Heart left ventricle (tissue), 16 donors: ENCODE measurements around the gene DIO3. TPM values are rescaled to one million over a fixed set of nuclear protein-coding genes. Genes with fewer than 3 reads are reported as not detected.

Experiments
- ATAC-seq, 4 donors: fragments of 200-7000 bp; cut with Tn5 transposase; one replicate each; pipeline ENCODE4 v1.9.1; 2020 to 2022; ENCODE audit warnings: moderate library complexity in 4 of 4, mild to moderate bottlenecking in 3 of 4, moderate number of reproducible peaks in 1 of 4
- DNase-seq, 5 donors: peaks; one replicate each; pipeline ENCODE4 v3.0.0-alpha.2; 2020
- H3K27ac ChIP-seq, 12 donors: fragments of 200-600 bp; sonication (generic) in 4 of 12; one replicate each; pipeline versions ENCODE4 v1.5.0 to v1.8.0; 2016 to 2022; ENCODE audit warnings: mild to moderate bottlenecking in 2 of 12
- H3K27me3 ChIP-seq, 9 donors: fragments of 200-600 bp; sonication (generic) in 2 of 9; one replicate each; pipeline versions ENCODE4 v1.5.1 to v1.8.0; 2016 to 2022; ENCODE audit warnings: mild to moderate bottlenecking in 3 of 9
- H3K36me3 ChIP-seq, 9 donors: fragments of 200-600 bp; sonication (generic) in 2 of 9; one replicate each; pipeline versions ENCODE4 v1.5.0 to v1.8.0; 2018 to 2022; ENCODE audit warnings: mild to moderate bottlenecking in 2 of 9
- H3K4me1 ChIP-seq, 12 donors: fragments of 200-600 bp; sonication (generic) in 4 of 12; one replicate each; pipeline versions ENCODE4 v1.5.0 to v1.8.0; 2016 to 2022; ENCODE audit warnings: mild to moderate bottlenecking in 3 of 12
- H3K4me3 ChIP-seq, 12 donors: fragments of 200-600 bp; sonication (generic) in 4 of 12; one replicate each; pipeline versions ENCODE4 v1.5.0 to v1.8.0; 2017 to 2022; ENCODE audit warnings: mild to moderate bottlenecking in 9 of 12, moderate library complexity in 4 of 12
- H3K9me3 ChIP-seq, 12 donors: fragments of 200-600 bp; sonication (generic) in 4 of 12; one replicate each; pipeline versions ENCODE4 v1.5.0 to v1.8.0; 2016 to 2022; ENCODE audit warnings: mild to moderate bottlenecking in 1 of 12
- CTCF ChIP-seq, 12 donors: fragments of 200-600 bp; sonication (generic) in 4 of 12; IDR thresholded peaks; one replicate each; pipeline versions ENCODE4 v1.5.0 to v1.8.0; 2018 to 2022; ENCODE audit warnings: antibody characterized with exemption in 12 of 12, mild to moderate bottlenecking in 5 of 12
- POLR2A ChIP-seq, 2 donors: fragments of 450-650 bp; IDR thresholded peaks; one replicate each; pipeline ENCODE4 v1.6.1; 2017; ENCODE audit warnings: antibody characterized with exemption in 2 of 2, mild to moderate bottlenecking in 2 of 2, moderate library complexity in 2 of 2
- WGBS, 4 donors: extraction: QIAGEN DNeasy Blood & Tissue Kit in 2 of 4; methylation state at CpG; one replicate each; pipeline versions ENCODE4 v1.1.5 to v1.1.7; 2013 to 2018; 5-methylcytosine and 5-hydroxymethylcytosine counted together
- intact Hi-C, 10 donors: fragments of 100-400 bp; cut with DNase I; formaldehyde crosslinking; loops; one replicate each; pipeline versions ENCODE4 v1.11.1 to v1.14.2; 2022
- polyA plus RNA-seq, 2 donors: library from polyadenylated mRNA; stranded (reverse); fragments of 200-250 nt; gene quantifications; one replicate each; pipeline ENCODE4 v1.2.3, GENCODE V29; 2013
- total RNA-seq, 9 donors: library from RNA; depleted of rRNA in 2 of 9; stranded (reverse); fragments of >200 nt in 2 of 9; fragmentation: NEBNext Ultra II Directional in 3 of 9; extraction: Animal tissue kit (Norgen Biotek cat#: 25700) in 3 of 9; gene quantifications; one replicate each; pipeline versions ENCODE4 v1.1.0 to v1.2.4, GENCODE V29; 2016 to 2023
- donor health status: ischemic (EF 13 %, LVEDD 7.1; RV severe dilation, severe dysfunction).
- donor health status: healthy with polysubstance abuse.
- donor health status: DM: no; HTN: yes; CAD: no.
- donor health status: DM: no; HTN: no; CAD: no.
- donor health status: ischemic (EF 25% LVEDD 6.9; RV normal size, moderate dysfunction).
- donor health status: ischemic (EF 25% LVEDD 5.7; RV mildly dilated, moderate dysfunction).
- donor health status: healthy.
- donor health status: DM: yes; HTN: yes; CAD: no.
- donor health status: ischemic (EF 35%, LVEDD 5.7; RV mildly dilated, moderate dysfunction).
- donor health status: nonischemic (EF 11% LVEDD 7.7; RV severe dilation, severe dysfunction).
- donor health status: DM: yes; HTN: yes; CAD: no.
- donor health status: PGD.
- donor health status: ischemic (EF 29% LVEDD 5.4; RV normal size, mild dysfunction).
- donor health status: nonischemic (EF 23%, LVEDD 6.1; RV moderate dilation, normal function).

DIO3 gene
- total and polyA plus RNA-seq, 11 donors, result 0.12 to 0.48 (median 0.24) TPM; not detected in 6

GRCh38 chr14:101551729-101552595 is 9.3 kb upstream of the DIO3 start:
- no peaks in the 10 kb centered on the region for H3K4me1 ChIP-seq
- DNase-seq, result peak in 1 of 5 donors; percentile 37
- H3K9me3 ChIP-seq, result no peaks in the 10 kb centered on the region
- WGBS, 4 donors, result 83 to 93% (median 85%) methylated on average over 12 to 24 of the region's 24 CpGs
- H3K27ac ChIP-seq, result no peak overlapping the region
- intact Hi-C loops, result no loop called here
- no peak for ATAC-seq
- no peak for TF ChIP-seq CTCF (IDR thresholded peaks at IDR 0.05)
- no peak for TF ChIP-seq POLR2A (IDR thresholded peaks at IDR 0.05)
- H3K4me3 ChIP-seq, result no peak overlapping the region
- H3K27me3 ChIP-seq, result peaks cover 0 to 35% (median 0%) of the 10 kb centered on the region in 9 donors
- H3K36me3 ChIP-seq, result no peaks in the 10 kb centered on the region

- DNase-seq, result peak in 1 of 5 donors; percentile 28
- no peak for TF ChIP-seq CTCF (IDR thresholded peaks at IDR 0.05)
- no peak for TF ChIP-seq POLR2A (IDR thresholded peaks at IDR 0.05)
- Histone ChIP-seq H3K4me3 (no peak overlapping the region), H3K9me3 (no peaks in the 10 kb centered on the region), H3K27ac (no peak overlapping the region), H3K27me3 (peaks cover 0 to 37% (median 3%) of the 10 kb centered on the region in 9 donors), H3K36me3 (no peaks in the 10 kb centered on the region), H3K4me1 (no peaks in the 10 kb centered on the region)
- no peak for ATAC-seq
- intact Hi-C loops, result no loop called here
- WGBS, 4 donors, result 71 to 78% (median 77%) methylated on average over 9 of the region's 9 CpGs
These were observed 8.5 kb upstream of the DIO3 start for GRCh38 chr14:101552786-101553231.

- DNase-seq (no peak), ATAC-seq (no peak)
- WGBS, 4 donors, result 78 to 81% (median 79%) methylated on average over 1 of the region's 1 CpG
- Histone ChIP-seq H3K4me3 (no peak overlapping the region), H3K27ac (no peak overlapping the region), H3K36me3 (no peaks in the 10 kb centered on the region), H3K4me1 (no peaks in the 10 kb centered on the region), H3K9me3 (no peaks in the 10 kb centered on the region), H3K27me3 (peaks cover 0 to 43% (median 6%) of the 10 kb centered on the region in 9 donors)
- intact Hi-C loops, result no loop called here
- no peak for TF ChIP-seq CTCF (IDR thresholded peaks at IDR 0.05)
- TF ChIP-seq POLR2A (IDR thresholded peaks at IDR 0.05), result no peak
These were observed 7.9 kb upstream of the DIO3 start for GRCh38 chr14:101553393-101553792.

- peaks cover 0 to 48% (median 7%) of the 10 kb centered on the region in 9 donors for H3K27me3 ChIP-seq
- H3K27ac ChIP-seq, result no peak overlapping the region
- intact Hi-C loops, result no loop called here
- TF ChIP-seq POLR2A (IDR thresholded peaks at IDR 0.05) (no peak), CTCF (IDR thresholded peaks at IDR 0.05) (no peak)
- H3K9me3 ChIP-seq, result no peaks in the 10 kb centered on the region
- no peaks in the 10 kb centered on the region for H3K36me3 ChIP-seq
- H3K4me3 ChIP-seq, result no peak overlapping the region
- no peak for ATAC-seq
- DNase-seq, result peak in 1 of 5 donors; percentile 28
- no peaks in the 10 kb centered on the region for H3K4me1 ChIP-seq
- WGBS, 4 donors, result 84 to 94% (median 87%) methylated on average over 5 to 6 of the region's 6 CpGs
These were observed 7.4 kb upstream of the DIO3 start for GRCh38 chr14:101553931-101554330.
